ENCODE results near the gene CHCHD10.

- TF ChIP-seq CTCF (IDR thresholded peaks at IDR 0.05) (no peak), ZC3H11A (IDR thresholded peaks at IDR 0.05) (no peak), TP53 (CRISPR knock-in tag; IDR thresholded peaks at IDR 0.05) (no peak), ELK1 (IDR thresholded peaks at IDR 0.05; ENCODE audit: low read depth, low read length) (no peak), MAZ (IDR thresholded peaks at IDR 0.05; ENCODE audit: borderline replicate concordance, low read depth, low read length) (no peak), E2F6 (IDR thresholded peaks at IDR 0.05; ENCODE audit: borderline replicate concordance, low read depth) (no peak), RARB (CRISPR knock-in tag; IDR thresholded peaks at IDR 0.05) (no peak), EHMT2 (IDR thresholded peaks at IDR 0.05; ENCODE audit: low read depth) (no peak)
Observed at GRCh38 chr22:23796461-23796860, 28.7 kb upstream of the CHCHD10 start.
